ENCODE results near the gene ZFHX3. TPM values are rescaled to one million over a fixed set of nuclear protein-coding genes. Genes with fewer than 3 reads are reported as not detected.

The ZFHX3 gene
- total and polyA plus RNA-seq, 9 of the 15 experiments (the other 6 are each of a cell fraction or from before 2014, with no cell fraction given) = 0.01 to 0.23 (median 0.06) TPM; not detected in 4

DNA sequence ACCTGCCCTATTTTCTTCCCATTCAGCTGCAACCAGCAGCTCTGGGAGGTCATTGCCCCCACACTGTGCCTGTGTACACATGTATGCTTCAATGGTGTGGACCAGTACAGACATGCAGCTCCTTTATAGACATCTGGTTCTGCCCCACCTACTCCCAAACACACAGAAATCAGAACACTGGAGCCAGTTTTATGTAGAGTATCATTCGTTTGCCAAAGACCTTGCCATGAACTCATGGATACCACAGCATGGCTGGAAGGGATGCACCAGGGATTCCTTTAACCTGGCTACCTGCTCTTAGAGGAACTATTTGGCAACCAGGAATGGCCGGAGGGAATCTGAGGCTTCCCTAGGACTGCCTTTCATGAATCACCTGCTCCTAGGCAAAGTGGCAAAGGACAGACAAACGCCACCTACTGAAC is 60.4 kb downstream of the ZFHX3 start:
- Histone ChIP-seq H3K36me3 (ENCODE audit: control insufficient read depth, insufficient read depth, low read length) (no peaks in the 10 kb centered on the region), H3K4me2 (ENCODE audit: insufficient read depth, low read length) (no peak overlapping the region), H3K4me1 (replicated peaks in 1 of 2; ENCODE audit: control insufficient read depth in 2 of 2, insufficient read depth in 2 of 2, low read length in 2 of 2) (no peaks in the 10 kb centered on the region; a peak in 1 of 5 replicates), H3K9ac (ENCODE audit: insufficient read depth in 1 of 2, low read depth in 2 of 2, low read length in 2 of 2) (no peak overlapping the region), H3K9me1 (ENCODE audit: control insufficient read depth, insufficient read depth, low read length) (no peaks in the 10 kb centered on the region), H3K4me3 (no peak overlapping the region), H3K9me3 (replicated peaks; ENCODE audit: control insufficient read depth, insufficient read depth, low read depth, low read length) (no peaks in the 10 kb centered on the region), H3K27me3 (ENCODE audit: control insufficient read depth in 2 of 2, insufficient read depth in 2 of 2, low read length in 2 of 2) (peaks cover 17 to 68% of the 10 kb centered on the region in 2 experiments; a peak in 4 of 5 replicates), H3K27ac (ENCODE audit: extremely low read depth, low read depth, low read length) (no peak overlapping the region), H3K79me2 (ENCODE audit: control insufficient read depth, insufficient read depth, low read length) (no peaks in the 10 kb centered on the region), H4K20me1 (replicated peaks; ENCODE audit: control insufficient read depth, insufficient read depth, low read length) (no peaks in the 10 kb centered on the region), H2AFZ (ENCODE audit: low read depth, low read length) (no peak overlapping the region)
- ATAC-seq (no peak), DNase-seq (ENCODE audit: extremely low read depth in 1 of 4, low spot score in 3 of 4) (no peak), FAIRE-seq (no peak)
- intact Hi-C loops (cut with micrococcal nuclease) = no loop called here
- in situ Hi-C loops (cut with MboI) = no loop called here
- ChIA-PET POLR2A (no interaction called here), CTCF (ENCODE audit: low intra/inter-chr PET ratio) (no interaction called here)
- 0% methylated on average over 3 of the region's 3 CpGs for WGBS (ENCODE audit: insufficient coverage, low coverage, missing lambda C conversion rate)
- no TSS peak for BruUV-seq (replicated peaks)
- TF ChIP-seq POLR3G (IDR thresholded peaks at IDR 0.05; ENCODE audit: extremely low read depth, insufficient read length, insufficient replicate concordance) = no peak
- no peak for TF ChIP-seq SREBF1 (IDR thresholded peaks at IDR 0.05; ENCODE audit: borderline replicate concordance, low read depth, low read length)
- TF ChIP-seq, protein P1, sequence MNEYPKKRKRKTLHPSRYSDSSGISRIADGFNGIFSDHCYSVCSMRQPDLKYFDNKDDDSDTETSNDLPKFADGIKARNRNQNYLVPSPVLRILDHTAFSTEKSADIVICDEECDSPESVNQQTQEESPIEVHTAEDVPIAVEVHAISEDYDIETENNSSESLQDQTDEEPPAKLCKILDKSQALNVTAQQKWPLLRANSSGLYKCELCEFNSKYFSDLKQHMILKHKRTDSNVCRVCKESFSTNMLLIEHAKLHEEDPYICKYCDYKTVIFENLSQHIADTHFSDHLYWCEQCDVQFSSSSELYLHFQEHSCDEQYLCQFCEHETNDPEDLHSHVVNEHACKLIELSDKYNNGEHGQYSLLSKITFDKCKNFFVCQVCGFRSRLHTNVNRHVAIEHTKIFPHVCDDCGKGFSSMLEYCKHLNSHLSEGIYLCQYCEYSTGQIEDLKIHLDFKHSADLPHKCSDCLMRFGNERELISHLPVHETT (CRISPR knock-in tag; conservative IDR thresholded peaks at IDR 0.05 in 1 of 2, IDR thresholded peaks at IDR 0.05 in 1 of 2) = no peak
- no peak for TF ChIP-seq BRD9 (IDR thresholded peaks at IDR 0.05; ENCODE audit: low read depth, partially characterized antibody)
- TF ChIP-seq ETV6 (IDR thresholded peaks at IDR 0.05; ENCODE audit: borderline replicate concordance in 1 of 2, low read depth in 2 of 2, low read length in 1 of 2) = no peak
- no peak for TF ChIP-seq ETV6 (CRISPR knock-in tag; IDR thresholded peaks at IDR 0.05; ENCODE audit: borderline replicate concordance)
- TF ChIP-seq, protein P2, sequence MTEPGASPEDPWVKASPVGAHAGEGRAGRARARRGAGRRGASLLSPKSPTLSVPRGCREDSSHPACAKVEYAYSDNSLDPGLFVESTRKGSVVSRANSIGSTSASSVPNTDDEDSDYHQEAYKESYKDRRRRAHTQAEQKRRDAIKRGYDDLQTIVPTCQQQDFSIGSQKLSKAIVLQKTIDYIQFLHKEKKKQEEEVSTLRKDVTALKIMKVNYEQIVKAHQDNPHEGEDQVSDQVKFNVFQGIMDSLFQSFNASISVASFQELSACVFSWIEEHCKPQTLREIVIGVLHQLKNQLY (CRISPR knock-in tag; conservative IDR thresholded peaks at IDR 0.05) = no peak
- no peak for TF ChIP-seq PHF20 (IDR thresholded peaks at IDR 0.05; ENCODE audit: partially characterized antibody)
- TF ChIP-seq HNRNPK (IDR thresholded peaks at IDR 0.05; ENCODE audit: low read depth, low read length, poor library complexity, severe bottlenecking) = no peak
- TF ChIP-seq, protein P3, sequence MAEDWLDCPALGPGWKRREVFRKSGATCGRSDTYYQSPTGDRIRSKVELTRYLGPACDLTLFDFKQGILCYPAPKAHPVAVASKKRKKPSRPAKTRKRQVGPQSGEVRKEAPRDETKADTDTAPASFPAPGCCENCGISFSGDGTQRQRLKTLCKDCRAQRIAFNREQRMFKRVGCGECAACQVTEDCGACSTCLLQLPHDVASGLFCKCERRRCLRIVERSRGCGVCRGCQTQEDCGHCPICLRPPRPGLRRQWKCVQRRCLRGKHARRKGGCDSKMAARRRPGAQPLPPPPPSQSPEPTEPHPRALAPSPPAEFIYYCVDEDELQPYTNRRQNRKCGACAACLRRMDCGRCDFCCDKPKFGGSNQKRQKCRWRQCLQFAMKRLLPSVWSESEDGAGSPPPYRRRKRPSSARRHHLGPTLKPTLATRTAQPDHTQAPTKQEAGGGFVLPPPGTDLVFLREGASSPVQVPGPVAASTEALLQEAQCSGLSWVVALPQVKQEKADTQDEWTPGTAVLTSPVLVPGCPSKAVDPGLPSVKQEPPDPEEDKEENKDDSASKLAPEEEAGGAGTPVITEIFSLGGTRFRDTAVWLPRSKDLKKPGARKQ (CRISPR knock-in tag; IDR thresholded peaks at IDR 0.05) = no peak
- no peak for TF ChIP-seq NR3C1 (CRISPR knock-in tag; IDR thresholded peaks at IDR 0.05)
- TF ChIP-seq, protein P4, sequence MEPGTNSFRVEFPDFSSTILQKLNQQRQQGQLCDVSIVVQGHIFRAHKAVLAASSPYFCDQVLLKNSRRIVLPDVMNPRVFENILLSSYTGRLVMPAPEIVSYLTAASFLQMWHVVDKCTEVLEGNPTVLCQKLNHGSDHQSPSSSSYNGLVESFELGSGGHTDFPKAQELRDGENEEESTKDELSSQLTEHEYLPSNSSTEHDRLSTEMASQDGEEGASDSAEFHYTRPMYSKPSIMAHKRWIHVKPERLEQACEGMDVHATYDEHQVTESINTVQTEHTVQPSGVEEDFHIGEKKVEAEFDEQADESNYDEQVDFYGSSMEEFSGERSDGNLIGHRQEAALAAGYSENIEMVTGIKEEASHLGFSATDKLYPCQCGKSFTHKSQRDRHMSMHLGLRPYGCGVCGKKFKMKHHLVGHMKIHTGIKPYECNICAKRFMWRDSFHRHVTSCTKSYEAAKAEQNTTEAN (CRISPR knock-in tag; IDR thresholded peaks at IDR 0.05) = no peak
- TF ChIP-seq, protein P5, sequence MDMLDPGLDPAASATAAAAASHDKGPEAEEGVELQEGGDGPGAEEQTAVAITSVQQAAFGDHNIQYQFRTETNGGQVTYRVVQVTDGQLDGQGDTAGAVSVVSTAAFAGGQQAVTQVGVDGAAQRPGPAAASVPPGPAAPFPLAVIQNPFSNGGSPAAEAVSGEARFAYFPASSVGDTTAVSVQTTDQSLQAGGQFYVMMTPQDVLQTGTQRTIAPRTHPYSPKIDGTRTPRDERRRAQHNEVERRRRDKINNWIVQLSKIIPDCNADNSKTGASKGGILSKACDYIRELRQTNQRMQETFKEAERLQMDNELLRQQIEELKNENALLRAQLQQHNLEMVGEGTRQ (CRISPR knock-in tag; IDR thresholded peaks at IDR 0.05) = no peak
- no peak for TF ChIP-seq IRF2 (CRISPR knock-in tag; IDR thresholded peaks at IDR 0.05)

Measured in K562 (cell line).